Activated CD8-positive, alpha-beta memory T cell treated with anti-CD3 and anti-CD28 coated beads, Interleukin-2, amount 10 ng/mL, durations not matched to agents 7 days and 5 days (primary cell): ENCODE measurements around the gene AK3. TPM values are rescaled to one million over a fixed set of nuclear protein-coding genes. Genes with fewer than 3 reads are reported as not detected.

Experiments
- ATAC-seq: fragments of 150-1000 bp; cut with Tn5 transposase; one replicate; pipeline ENCODE4 v1.10.0; 2021; ENCODE audit warnings: moderate library complexity
- CTCF ChIA-PET: fragments of 350-600 bp; sonication (Branson Sonifier 250); formaldehyde crosslinking; loops from one replicate; lab custom pipeline; 2021; ENCODE audit warnings: antibody characterized with exemption; lab: Charles Lee
- DNase-seq: peaks from one replicate; pipeline ENCODE4 v3.0.0-alpha.2; 2020
- H3K27ac Mint-ChIP-seq: one replicate; pipeline ENCODE4 v1.8.0; 2021; ENCODE audit warnings: mild to moderate bottlenecking, mixed read lengths
- H3K27me3 Mint-ChIP-seq: one replicate; pipeline ENCODE4 v1.8.0; 2021; ENCODE audit warnings: mixed read lengths
- H3K36me3 Mint-ChIP-seq: one replicate; pipeline ENCODE4 v1.8.0; 2021; ENCODE audit warnings: mild to moderate bottlenecking, mixed read lengths
- H3K4me1 Mint-ChIP-seq: one replicate; pipeline ENCODE4 v1.8.0; 2021; ENCODE audit warnings: mixed read lengths
- H3K4me3 Mint-ChIP-seq: one replicate; pipeline ENCODE4 v1.8.0; 2021; ENCODE audit warnings: mild to moderate bottlenecking, moderate library complexity, mixed read lengths
- H3K9me3 Mint-ChIP-seq: one replicate; pipeline ENCODE4 v1.8.0; 2022; ENCODE audit warnings: low read depth, mixed read lengths
- total RNA-seq, 2 experiments: library from RNA; stranded (reverse); gene quantifications; one replicate each; pipeline ENCODE4 v1.2.3, GENCODE V29; 2021

Gene AK3
- total RNA-seq, 2 experiments from 2014 or later: 35.6 to 35.8 TPM

DNA sequence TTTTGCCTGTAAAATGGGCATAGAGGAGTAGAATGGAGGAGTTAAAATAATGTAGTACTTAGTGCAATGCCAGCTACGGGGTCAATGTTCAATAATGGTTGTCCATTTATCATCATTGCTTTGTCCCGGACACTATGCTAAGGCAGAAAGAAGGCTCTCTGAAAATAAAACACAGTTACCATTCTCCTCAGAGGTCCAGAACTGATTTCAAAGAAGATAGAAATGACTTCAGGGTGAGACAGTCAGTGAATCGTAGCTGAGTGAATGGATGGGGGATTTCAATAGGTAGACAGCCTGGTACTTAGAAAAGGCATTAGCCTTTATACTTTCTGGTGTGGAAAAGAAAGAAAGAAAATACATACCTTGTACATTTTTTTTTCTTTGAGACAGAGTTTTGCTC lies 1.2 kb upstream of the AK3 start:
- Mint-ChIP-seq H3K9me3 (no peaks in the 10 kb centered on the region), H3K27ac (no peak overlapping the region), H3K4me3 (peak overlapping the region; percentile 86), H3K4me1 (peaks cover 27% of the 10 kb centered on the region), H3K27me3 (no peaks in the 10 kb centered on the region), H3K36me3 (peaks cover 6% of the 10 kb centered on the region)
- DNase-seq: no peak
- ATAC-seq: no peak
- CTCF ChIA-PET: interaction anchor here (0.8 to 4.3 kb wide), 4 partner anchors 10 to 74 kb away, joined by 3 to 18 read pairs (median 4); no protein-coding TSS in a partner anchor

DNA sequence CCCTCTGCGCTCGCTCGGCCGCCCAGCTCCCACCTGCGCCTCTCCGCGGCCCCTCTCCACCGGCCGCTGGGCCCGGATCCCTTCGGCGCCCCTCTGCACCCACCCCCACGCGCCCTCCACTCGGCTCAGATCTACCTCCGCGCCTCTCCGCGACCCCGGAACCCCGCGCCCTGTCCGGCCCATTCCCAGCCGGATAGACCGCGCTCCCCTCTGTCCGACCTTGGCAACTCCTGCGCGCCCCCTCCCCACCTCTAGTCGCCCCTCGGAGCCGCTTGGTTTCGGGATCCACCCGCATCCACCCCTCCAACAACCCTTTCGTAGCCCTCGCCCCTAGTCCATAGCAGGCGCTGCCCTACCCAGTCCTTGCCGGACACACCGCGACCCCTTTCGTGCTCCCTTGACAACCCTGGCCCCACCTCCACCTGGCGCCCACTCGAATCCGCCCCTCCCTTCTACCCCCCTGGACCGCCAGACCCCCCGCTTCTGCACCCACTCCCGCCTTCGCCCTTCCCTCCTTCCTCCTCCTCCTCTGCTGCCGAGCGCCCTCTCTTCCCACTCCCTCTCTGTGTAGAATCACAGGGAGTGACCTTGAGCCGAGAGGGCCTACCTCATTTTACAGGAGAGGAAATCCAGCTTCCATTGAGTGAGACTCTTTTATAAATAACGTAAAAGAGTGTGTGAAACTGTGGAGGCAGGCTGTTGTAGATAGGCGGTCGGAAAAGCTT lies 525 bp upstream of the AK3 start:
- CTCF ChIA-PET: interaction anchor here (0.7 to 4.3 kb wide), 13 partner anchors 8 to 887 kb away, joined by 3 to 18 read pairs (median 4); partner anchors contain the start of genes JAK2, PLPP6, RIC1 and SPATA6L
- H3K4me3 Mint-ChIP-seq: peak overlapping the region; percentile 86
- H3K4me1 Mint-ChIP-seq: peaks cover 25% of the 10 kb centered on the region
- no peaks in the 10 kb centered on the region for H3K9me3 Mint-ChIP-seq
- H3K27ac Mint-ChIP-seq: peak overlapping the region; percentile 52
- no peaks in the 10 kb centered on the region for H3K27me3 Mint-ChIP-seq
- no peak for ATAC-seq
- DNase-seq: no peak
- peaks cover 8% of the 10 kb centered on the region for H3K36me3 Mint-ChIP-seq

DNA sequence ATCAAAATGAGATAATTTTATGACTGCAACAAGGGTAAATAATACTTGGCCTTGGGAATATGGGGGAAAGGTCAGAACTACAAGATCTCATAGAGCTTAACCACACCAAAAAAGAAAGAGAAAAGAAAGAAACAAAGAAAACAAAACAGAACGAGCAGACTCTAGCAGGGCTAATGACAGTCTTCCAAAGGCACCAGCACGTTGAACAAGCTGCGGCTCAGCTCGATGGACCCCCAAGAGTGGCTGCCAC lies 689 bp downstream of the AK3 start:
- CTCF ChIA-PET: interaction anchor here (0.8 to 4.3 kb wide), 15 partner anchors 9 to 888 kb away, joined by 3 to 18 read pairs (median 4); partner anchors contain the start of genes CDC37L1, JAK2 and RIC1
- H3K27me3 Mint-ChIP-seq: no peaks in the 10 kb centered on the region
- H3K4me3 Mint-ChIP-seq: peak overlapping the region; percentile 86
- DNase-seq (no peak), ATAC-seq (no peak)
- peak overlapping the region; percentile 89 for H3K27ac Mint-ChIP-seq
- H3K36me3 Mint-ChIP-seq: peaks cover 8% of the 10 kb centered on the region
- H3K9me3 Mint-ChIP-seq: no peaks in the 10 kb centered on the region
- peaks cover 24% of the 10 kb centered on the region for H3K4me1 Mint-ChIP-seq

DNA sequence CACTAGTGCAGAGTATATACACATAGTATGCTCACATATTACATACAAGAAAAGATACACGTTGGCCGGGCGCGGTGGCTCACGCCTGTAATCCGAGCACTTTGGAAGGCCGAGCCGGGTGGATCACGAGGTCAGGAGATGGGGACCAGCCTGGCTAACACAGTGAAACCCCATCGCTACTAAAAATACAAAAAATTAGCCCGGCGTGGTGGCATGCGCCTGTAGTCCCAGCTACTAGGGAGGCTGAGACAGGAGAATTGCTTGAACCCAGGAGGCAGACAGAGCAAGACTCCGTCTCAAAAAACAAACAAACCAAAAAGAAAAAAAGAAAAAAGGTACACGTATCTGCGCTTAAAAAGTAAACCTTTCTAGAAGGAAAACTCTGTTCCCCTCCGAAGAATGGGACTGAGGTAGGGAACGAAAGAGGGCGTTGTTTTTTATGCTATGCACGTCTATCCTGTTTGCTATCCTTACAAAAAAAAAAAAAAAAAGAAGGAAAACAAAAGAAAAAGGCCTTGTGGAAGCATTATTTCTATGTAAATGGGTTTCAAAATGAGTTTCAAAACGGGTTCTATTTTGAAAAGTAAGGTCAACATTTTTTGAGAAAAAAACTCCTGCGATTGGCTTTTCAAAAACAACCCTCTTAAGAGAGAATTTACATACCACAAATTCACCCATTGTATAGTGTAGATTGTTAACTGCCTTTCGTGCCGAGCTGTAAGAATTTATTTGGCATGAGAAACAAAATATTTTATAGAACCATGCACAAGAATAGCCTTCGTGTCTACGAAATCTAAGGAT lies 1.2 kb downstream of the AK3 start:
- CTCF ChIA-PET: interaction anchor here (0.8 to 4.3 kb wide), 14 partner anchors 10 to 247 kb away, joined by 3 to 18 read pairs (median 4); partner anchors contain the start of genes CDC37L1 and JAK2
- ATAC-seq: no peak
- no peak for DNase-seq
- H3K4me1 Mint-ChIP-seq: peaks cover 25% of the 10 kb centered on the region
- no peaks in the 10 kb centered on the region for H3K27me3 Mint-ChIP-seq
- no peaks in the 10 kb centered on the region for H3K9me3 Mint-ChIP-seq
- peaks cover 9% of the 10 kb centered on the region for H3K36me3 Mint-ChIP-seq
- H3K4me3 Mint-ChIP-seq: peak overlapping the region; percentile 86
- peak overlapping the region; percentile 89 for H3K27ac Mint-ChIP-seq

DNA sequence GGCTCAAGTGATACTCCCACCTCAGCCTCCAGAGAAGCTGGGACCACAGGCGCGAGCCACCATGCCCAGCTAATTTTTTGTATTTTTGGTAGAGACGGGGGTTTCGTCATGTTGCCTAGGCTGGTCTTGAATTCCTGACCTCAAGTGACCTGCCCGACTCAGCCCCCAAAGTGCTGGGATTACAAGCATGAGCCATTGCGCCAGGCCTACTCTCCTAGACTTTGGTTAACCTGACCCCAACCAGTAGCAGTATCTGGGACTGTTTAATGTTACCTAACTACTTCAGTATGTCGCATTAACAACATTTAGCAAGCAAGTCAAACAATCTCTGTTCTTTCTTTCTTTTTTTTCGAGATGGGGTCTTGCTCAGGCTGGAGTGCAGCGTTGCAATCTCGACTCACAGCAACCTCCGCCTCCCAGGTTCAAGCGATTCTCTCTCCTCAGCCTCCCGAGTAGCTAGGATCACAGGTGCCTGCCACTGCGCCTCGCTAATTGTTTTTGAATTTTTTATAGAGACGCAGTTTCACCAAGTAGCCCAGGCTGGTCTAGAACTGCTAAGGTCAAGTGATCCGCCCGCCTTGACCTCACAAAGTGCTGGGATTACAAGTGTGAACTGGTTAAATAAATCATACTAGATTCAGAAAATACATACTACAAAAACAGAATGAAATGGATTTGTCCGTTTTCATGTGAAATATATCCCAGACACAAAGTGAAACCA lies 2.0 kb downstream of the AK3 start:
- H3K27me3 Mint-ChIP-seq: no peaks in the 10 kb centered on the region
- H3K4me3 Mint-ChIP-seq: peak overlapping the region; percentile 86
- no peaks in the 10 kb centered on the region for H3K9me3 Mint-ChIP-seq
- ATAC-seq: no peak
- DNase-seq: no peak
- CTCF ChIA-PET: interaction anchor here (1.6 to 1.9 kb wide), 3 partner anchors 12 to 134 kb away, joined by 4 to 6 read pairs (median 5); no protein-coding TSS in a partner anchor
- H3K36me3 Mint-ChIP-seq: peaks cover 14% of the 10 kb centered on the region
- peaks cover 31% of the 10 kb centered on the region for H3K4me1 Mint-ChIP-seq
- H3K27ac Mint-ChIP-seq: peak overlapping the region; percentile 89

DNA sequence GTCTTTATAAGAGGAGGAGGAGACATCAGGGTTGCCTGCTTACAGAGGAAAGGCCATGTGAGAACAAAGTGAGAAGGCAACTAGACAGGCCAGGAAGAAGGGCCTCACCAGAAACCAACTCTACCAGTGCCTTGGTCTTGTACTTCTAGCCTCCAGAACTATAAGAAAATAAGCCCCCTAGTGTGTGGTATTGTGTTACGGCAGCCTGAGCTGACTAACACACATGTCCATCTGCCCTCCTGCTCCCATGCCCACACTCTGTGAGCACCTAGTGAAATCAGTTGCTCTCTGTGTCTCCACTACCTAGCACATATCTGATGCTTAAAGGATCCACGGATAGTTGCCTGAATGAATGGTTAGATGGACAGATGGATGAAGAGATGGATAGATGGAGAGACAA lies 6.9 kb downstream of the AK3 start:
- DNase-seq (no peak), ATAC-seq (no peak)
- CTCF ChIA-PET: no interaction called here
- Mint-ChIP-seq H3K9me3 (no peaks in the 10 kb centered on the region), H3K4me1 (peaks cover 28% of the 10 kb centered on the region), H3K27me3 (no peaks in the 10 kb centered on the region), H3K27ac (no peak overlapping the region), H3K36me3 (peaks cover 30% of the 10 kb centered on the region), H3K4me3 (no peak overlapping the region)

DNA sequence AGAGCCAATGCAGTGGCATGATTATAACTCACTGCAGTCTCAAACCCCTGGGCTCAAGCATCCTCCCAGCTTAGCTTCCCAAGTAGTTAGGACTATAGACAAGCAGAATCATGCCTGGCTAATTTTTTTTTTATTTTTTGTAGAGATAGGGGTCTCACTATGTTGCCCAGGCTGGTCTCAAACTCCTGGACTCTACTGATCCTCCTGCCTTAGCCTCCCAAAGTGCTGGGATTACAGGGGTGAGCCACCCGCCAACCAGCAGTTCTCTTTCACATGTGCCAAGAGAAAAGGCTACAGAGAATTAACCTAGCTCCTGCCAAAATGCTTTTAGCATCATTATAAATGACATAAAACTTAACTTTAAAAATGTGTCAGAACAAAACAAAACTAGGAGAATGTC lies 8.1 kb downstream of the AK3 start:
- H3K36me3 Mint-ChIP-seq: peaks cover 30% of the 10 kb centered on the region
- H3K4me3 Mint-ChIP-seq: no peak overlapping the region
- CTCF ChIA-PET: no interaction called here
- H3K27ac Mint-ChIP-seq: no peak overlapping the region
- H3K4me1 Mint-ChIP-seq: peaks cover 23% of the 10 kb centered on the region
- H3K9me3 Mint-ChIP-seq: no peaks in the 10 kb centered on the region
- DNase-seq (no peak), ATAC-seq (no peak)
- no peaks in the 10 kb centered on the region for H3K27me3 Mint-ChIP-seq

DNA sequence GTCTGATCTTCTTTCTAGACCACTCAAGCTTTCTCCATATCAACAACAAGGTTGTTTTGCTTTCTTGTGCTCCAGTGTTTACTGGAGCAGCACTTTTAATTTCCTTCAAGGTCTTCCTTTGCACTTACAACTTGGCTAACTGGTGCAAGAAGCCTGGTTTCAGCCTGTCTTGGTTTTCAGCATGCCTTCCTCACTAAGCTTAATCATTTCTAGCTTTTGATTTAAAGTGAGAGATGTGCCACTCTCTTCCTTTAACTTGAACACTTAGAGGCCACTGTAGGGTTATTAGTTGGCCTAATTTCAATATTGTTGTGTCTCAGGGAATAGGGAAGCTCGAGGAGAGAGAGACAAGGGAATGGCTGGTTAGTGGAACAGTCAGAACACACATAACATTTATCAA lies 13.4 kb downstream of the AK3 start:
- Mint-ChIP-seq H3K27me3 (no peaks in the 10 kb centered on the region), H3K27ac (peak overlapping the region; percentile 51), H3K4me1 (peaks cover 27% of the 10 kb centered on the region), H3K4me3 (no peak overlapping the region), H3K36me3 (peaks cover 38% of the 10 kb centered on the region), H3K9me3 (no peaks in the 10 kb centered on the region)
- DNase-seq (no peak), ATAC-seq (no peak)
- CTCF ChIA-PET: no interaction called here

DNA sequence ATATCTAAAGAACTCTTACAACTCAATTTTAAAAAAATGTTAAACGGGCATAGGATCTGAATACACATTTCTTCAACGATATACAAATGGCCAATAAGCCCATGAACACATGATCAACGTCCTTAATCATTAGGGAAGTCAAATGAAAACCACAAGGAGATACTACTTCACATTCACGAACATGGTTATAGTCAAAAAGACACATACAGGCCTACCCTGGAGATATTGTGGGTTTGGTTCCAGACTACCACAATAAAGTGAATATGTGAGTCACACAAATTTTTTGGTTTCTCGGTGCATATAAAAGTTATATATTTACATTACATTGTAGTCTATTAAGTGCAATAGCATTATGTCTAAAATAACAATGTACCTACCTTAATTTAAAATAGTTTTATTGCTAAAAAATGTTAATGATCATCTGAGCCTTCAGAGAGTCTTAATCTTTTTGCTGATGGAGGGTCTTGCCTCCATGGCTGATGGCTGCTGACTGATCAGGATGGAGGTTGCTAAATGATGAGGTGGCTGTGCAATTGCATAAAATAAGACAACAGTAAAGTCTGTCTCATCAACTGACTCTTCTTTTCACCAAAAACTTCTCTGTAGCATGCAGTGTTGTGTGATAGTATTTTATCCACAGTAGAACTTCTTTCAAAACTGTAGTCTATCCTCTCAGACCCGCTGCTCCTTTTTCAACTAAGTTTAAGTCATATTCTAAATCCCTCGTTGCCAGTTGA lies 15.1 kb downstream of the AK3 start:
- Mint-ChIP-seq H3K9me3 (no peaks in the 10 kb centered on the region), H3K27me3 (no peaks in the 10 kb centered on the region), H3K4me1 (peaks cover 27% of the 10 kb centered on the region), H3K4me3 (no peak overlapping the region), H3K36me3 (peaks cover 48% of the 10 kb centered on the region), H3K27ac (no peak overlapping the region)
- no peak for DNase-seq
- CTCF ChIA-PET: no interaction called here
- ATAC-seq: peak; percentile 47

DNA sequence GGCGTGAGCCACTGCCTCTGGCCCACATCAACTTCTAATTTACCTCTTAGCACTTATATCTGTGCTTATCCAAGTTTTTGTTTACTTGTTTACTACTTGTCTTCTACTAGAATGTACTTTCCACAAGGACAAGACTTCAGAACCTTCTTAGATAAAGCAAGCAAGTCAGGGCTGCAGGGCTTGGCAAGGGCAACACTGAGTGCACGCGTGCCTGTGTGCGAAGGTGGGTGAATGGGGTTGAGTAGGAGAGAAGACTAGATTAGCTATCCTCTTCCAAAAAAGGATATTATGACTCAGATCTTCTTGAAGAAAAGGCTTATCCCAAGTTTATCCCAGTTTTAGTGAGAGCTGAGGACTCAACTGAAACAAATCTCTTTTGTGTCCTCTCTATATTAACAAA lies 19.3 kb downstream of the AK3 start:
- ATAC-seq: no peak
- H3K36me3 Mint-ChIP-seq: peaks cover 60% of the 10 kb centered on the region
- CTCF ChIA-PET: no interaction called here

DNA sequence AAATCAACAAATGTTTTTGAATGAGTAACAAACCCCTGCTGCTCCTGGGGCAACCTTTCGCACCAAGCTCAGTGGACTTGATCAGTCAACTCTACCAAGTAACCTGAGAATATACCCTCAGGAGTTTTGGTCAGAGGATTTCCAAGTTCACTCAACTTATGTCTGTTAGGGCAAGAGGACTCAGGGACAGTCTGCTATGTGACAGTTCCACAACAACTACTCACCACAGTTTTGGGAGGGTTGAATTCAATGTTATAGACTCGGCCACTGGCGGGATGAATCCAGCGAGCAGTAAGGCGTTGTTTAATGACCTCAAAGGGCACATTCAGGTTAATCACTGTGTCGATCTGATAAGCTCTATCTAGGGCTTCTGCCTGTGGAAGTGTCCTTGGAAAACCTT lies 22.1 kb downstream of the AK3 start:
- CTCF ChIA-PET: interaction anchor here (0.8 to 1.4 kb wide), 2 partner anchors 16 to 23 kb away, joined by 3 to 4 read pairs; no protein-coding TSS in a partner anchor
- DNase-seq (no peak), ATAC-seq (no peak)
- Mint-ChIP-seq H3K4me3 (no peak overlapping the region), H3K9me3 (peaks cover 1% of the 10 kb centered on the region), H3K4me1 (peaks cover 1% of the 10 kb centered on the region), H3K27me3 (no peaks in the 10 kb centered on the region), H3K36me3 (peaks cover 60% of the 10 kb centered on the region), H3K27ac (no peak overlapping the region)

More for the DNA sequence above, 19.3 kb downstream of the AK3 start:
- Mint-ChIP-seq H3K4me1 (peaks cover 15% of the 10 kb centered on the region), H3K27ac (no peak overlapping the region), H3K9me3 (no peaks in the 10 kb centered on the region), H3K4me3 (no peak overlapping the region), H3K27me3 (no peaks in the 10 kb centered on the region)
- no peak for DNase-seq

DNA sequence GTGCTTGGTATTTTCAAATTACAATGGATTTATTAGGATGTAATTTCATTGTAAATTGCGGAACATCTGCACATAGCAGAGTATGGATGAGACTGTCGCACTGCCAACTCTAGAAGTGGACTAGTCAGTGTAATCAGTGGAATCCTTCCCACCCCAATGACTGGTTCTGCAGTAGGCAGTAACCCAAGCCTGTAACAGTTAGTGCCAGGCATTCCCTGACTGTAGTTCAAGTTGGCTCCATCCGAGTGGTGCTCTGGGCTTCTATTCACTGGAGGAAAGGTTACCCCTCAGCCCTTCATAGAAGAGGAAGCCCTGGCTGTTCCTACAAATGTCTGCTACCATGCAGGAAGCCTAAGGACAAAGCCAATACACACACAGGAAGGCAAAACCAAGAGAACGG lies 23.2 kb downstream of the AK3 start:
- no peak overlapping the region for H3K4me3 Mint-ChIP-seq
- H3K27me3 Mint-ChIP-seq: no peaks in the 10 kb centered on the region
- ATAC-seq (no peak), DNase-seq (no peak)
- no peak overlapping the region for H3K27ac Mint-ChIP-seq
- CTCF ChIA-PET: no interaction called here
- H3K4me1 Mint-ChIP-seq: peaks cover 1% of the 10 kb centered on the region
- H3K9me3 Mint-ChIP-seq: peaks cover 3% of the 10 kb centered on the region
- peaks cover 62% of the 10 kb centered on the region for H3K36me3 Mint-ChIP-seq

DNA sequence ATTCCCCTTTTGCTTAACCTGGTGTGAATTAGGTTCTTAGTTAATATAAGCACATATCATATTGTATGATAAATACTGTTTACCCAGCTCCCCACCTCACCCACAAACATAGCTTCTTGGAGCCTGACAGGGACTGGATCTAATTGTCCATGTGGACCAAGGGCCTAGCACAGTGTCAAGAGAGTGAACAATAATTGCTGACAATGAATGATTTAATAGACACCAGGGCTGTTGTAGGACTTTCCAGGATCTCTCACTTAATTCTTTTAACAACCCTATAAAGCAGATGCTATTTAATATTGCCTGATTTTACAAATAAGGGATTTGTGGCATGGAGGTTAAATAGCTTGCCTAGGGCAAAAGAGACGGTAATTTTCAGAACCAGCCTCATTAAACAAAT lies 24.8 kb downstream of the AK3 start:
- H3K9me3 Mint-ChIP-seq: peaks cover 3% of the 10 kb centered on the region
- no peak overlapping the region for H3K4me3 Mint-ChIP-seq
- no peaks in the 10 kb centered on the region for H3K27me3 Mint-ChIP-seq
- CTCF ChIA-PET: no interaction called here
- no peak overlapping the region for H3K27ac Mint-ChIP-seq
- ATAC-seq (no peak), DNase-seq (no peak)
- H3K36me3 Mint-ChIP-seq: peaks cover 59% of the 10 kb centered on the region
- peaks cover 1% of the 10 kb centered on the region for H3K4me1 Mint-ChIP-seq
